HEK293 (cell line): ENCODE measurements around the gene ZFHX3.

Experiments used
- CTCF ChIA-PET: fragments of 350-600 bp; formaldehyde crosslinking; extraction: SDS; loops from one replicate; lab custom pipeline; 2021; ENCODE audit warnings: antibody characterized with exemption; lab: Yijun Ruan, JAX
- POLR2A ChIA-PET: fragments of 300-600 bp; formaldehyde crosslinking; extraction: SDS; loops from one replicate; lab custom pipeline; 2020; ENCODE audit warnings: antibody characterized with exemption, inconsistent platforms; lab: Yijun Ruan, JAX
- H3K27ac ChIP-seq: fragments of 200-500 bp; sonication (Bioruptor generic); 2 replicates; pipeline ENCODE4 v1.5.1; 2014; ENCODE audit warnings: low read depth, low read length, control low read depth, inconsistent platforms; ENCODE audit errors: extremely low read depth
- H3K36me3 ChIP-seq, 2 experiments: fragments of 200-500 bp in 1 of 2; sonication (Bioruptor generic) in 1 of 2; 1 replicate in 1 of 2; 2 replicates in 1 of 2; pipeline ENCODE4 v1.5.1; 2014 to 2017; ENCODE audit warnings: inconsistent platforms in 2 of 2, low read length in 2 of 2; ENCODE audit not compliant: control insufficient read depth in 2 of 2, insufficient read depth in 1 of 2
- H3K4me1 ChIP-seq: fragments of 200-500 bp; sonication (Bioruptor generic); 2 replicates; pipeline ENCODE4 v1.5.1; 2014; ENCODE audit warnings: mild to moderate bottlenecking, low read length, inconsistent platforms; ENCODE audit not compliant: control insufficient read depth, insufficient read depth
- H3K4me3 ChIP-seq: 2 replicates; pipeline ENCODE4 v1.5.1; 2011; ENCODE audit warnings: low read depth, mild to moderate bottlenecking, control low read depth, low read length, moderate library complexity
- H3K9me3 ChIP-seq: fragments of 200-500 bp; sonication (Bioruptor generic); 2 replicates; pipeline ENCODE4 v1.5.1; 2014; ENCODE audit warnings: low read depth, low read length, inconsistent platforms; ENCODE audit not compliant: control insufficient read depth, insufficient read depth
- SCRT1 ChIP-seq: fragments of 450-650 bp; formaldehyde crosslinking; IDR thresholded peaks from 2 replicates; pipeline ENCODE4 v1.5.1; 2016; ENCODE audit warnings: missing biosample characterization, missing genetic modification characterization, borderline replicate concordance
- TSHZ1 ChIP-seq: fragments of 450-650 bp; formaldehyde crosslinking; IDR thresholded peaks from 2 replicates; pipeline ENCODE4 v1.5.1; 2016; ENCODE audit warnings: missing biosample characterization, missing genetic modification characterization, borderline replicate concordance
- ZBTB1 ChIP-seq: fragments of 450-650 bp; formaldehyde crosslinking; IDR thresholded peaks from 2 replicates; pipeline ENCODE4 v1.5.1; 2016; ENCODE audit warnings: missing biosample characterization, missing genetic modification characterization
- ZBTB7A ChIP-seq: fragments of 450-650 bp; formaldehyde crosslinking; IDR thresholded peaks from 2 replicates; pipeline ENCODE4 v1.5.1; 2016; ENCODE audit warnings: low read depth, missing biosample characterization, missing genetic modification characterization
- ZNF138 ChIP-seq: fragments of 450-650 bp; formaldehyde crosslinking; IDR thresholded peaks from 2 replicates; pipeline ENCODE4 v1.5.1; 2016; ENCODE audit warnings: missing biosample characterization, missing genetic modification characterization, borderline replicate concordance
- ZNF16 ChIP-seq: fragments of 450-650 bp; formaldehyde crosslinking; IDR thresholded peaks from 2 replicates; pipeline ENCODE4 v1.5.1; 2016; ENCODE audit warnings: low read depth, missing biosample characterization, missing genetic modification characterization
- ZNF292 ChIP-seq: fragments of 450-650 bp; formaldehyde crosslinking; IDR thresholded peaks from 2 replicates; pipeline ENCODE4 v1.5.1; 2016; ENCODE audit warnings: low read depth, missing biosample characterization, missing genetic modification characterization, borderline replicate concordance
- ZNF335 ChIP-seq: fragments of 450-650 bp; formaldehyde crosslinking; conservative IDR thresholded peaks from 2 replicates; pipeline ENCODE4 v1.5.1; 2016; ENCODE audit warnings: missing biosample characterization, missing genetic modification characterization
- ZNF341 ChIP-seq: fragments of 450-650 bp; formaldehyde crosslinking; IDR thresholded peaks from 2 replicates; pipeline ENCODE4; 2016; ENCODE audit warnings: low read depth, missing biosample characterization, missing genetic modification characterization
- ZNF555 ChIP-seq: fragments of 450-650 bp; formaldehyde crosslinking; conservative IDR thresholded peaks from 2 replicates; pipeline ENCODE4 v1.5.1; 2017; ENCODE audit warnings: missing biosample characterization, mild to moderate bottlenecking, missing genetic modification characterization, inconsistent platforms
- ZNF660 ChIP-seq: fragments of 450-650 bp; IDR thresholded peaks from 2 replicates; pipeline ENCODE4 v1.5.1; 2018; ENCODE audit warnings: missing biosample characterization, mild to moderate bottlenecking, missing genetic modification characterization
- ZNF747 ChIP-seq: fragments of 450-650 bp; formaldehyde crosslinking; IDR thresholded peaks from 2 replicates; pipeline ENCODE4 v1.5.1; 2016; ENCODE audit warnings: missing biosample characterization, missing genetic modification characterization
- ZNF76 ChIP-seq: fragments of 450-650 bp; formaldehyde crosslinking; IDR thresholded peaks from 2 replicates; pipeline ENCODE4; 2016; ENCODE audit warnings: low read depth, missing biosample characterization, missing genetic modification characterization, borderline replicate concordance
- ZNF785 ChIP-seq: fragments of 450-650 bp; formaldehyde crosslinking; IDR thresholded peaks from 2 replicates; pipeline ENCODE4 v1.5.1; 2016; ENCODE audit warnings: missing biosample characterization, missing genetic modification characterization

The ZFHX3 gene

GRCh38 chr16:72987480-72987901 is 60.4 kb downstream of the ZFHX3 start (continued):
- TF ChIP-seq ZNF138 (no peak), SCRT1 (tag by site-specific recombination) (no peak), ZNF76 (tag by site-specific recombination) (no peak)

- H3K9me3 ChIP-seq = no peaks in the 10 kb centered on the region
- peak; percentile 49 for TF ChIP-seq ZNF341 (tag by site-specific recombination)
- TF ChIP-seq TSHZ1 (tag by site-specific recombination) = no peak
- no peak for TF ChIP-seq ZNF335 (tag by site-specific recombination)
- TF ChIP-seq ZNF292 (tag by site-specific recombination) = no peak
- TF ChIP-seq ZNF747 = no peak
- no peak for TF ChIP-seq ZBTB1 (tag by site-specific recombination)
- TF ChIP-seq, all 188 proteins: peak for 1
- Histone ChIP-seq H3K4me1 (peaks cover 14% of the 10 kb centered on the region), H3K4me3 (no peak overlapping the region), H3K36me3 (no peaks in the 10 kb centered on the region), H3K27ac (no peak overlapping the region)
- POLR2A ChIA-PET = no interaction called here
- CTCF ChIA-PET = interaction anchor here (1.0 kb wide), 1 partner anchor 10 kb away, joined by 4 read pairs; no protein-coding TSS in a partner anchor
These were observed 61.9 kb downstream of the ZFHX3 start for GRCh38 chr16:72985995-72986394.

- ChIA-PET POLR2A (no interaction called here), CTCF (interaction anchor here (1.0 kb wide), 1 partner anchor 10 kb away, joined by 4 read pairs; no protein-coding TSS in a partner anchor)
- TF ChIP-seq ZNF660 (tag by site-specific recombination) (0 out of 2 replicates have a peak, but pooled peaks have one; percentile 15), ZNF555 (no peak)
- no peaks in the 10 kb centered on the region for H3K36me3 ChIP-seq
- peaks cover 11% of the 10 kb centered on the region for H3K4me1 ChIP-seq
- no peak overlapping the region for H3K4me3 ChIP-seq
- H3K27ac ChIP-seq = no peak overlapping the region
- no peaks in the 10 kb centered on the region for H3K9me3 ChIP-seq
These were observed 62.6 kb downstream of the ZFHX3 start for GRCh38 chr16:72985148-72985941.

GRCh38 chr16:72983728-72984350 is 64.1 kb downstream of the ZFHX3 start:
- Histone ChIP-seq H3K4me1 (no peaks in the 10 kb centered on the region; the same call in 1 of the 2 replicates), H3K9me3 (no peaks in the 10 kb centered on the region), H3K36me3 (no peaks in the 10 kb centered on the region), H3K4me3 (no peak overlapping the region), H3K27ac (no peak overlapping the region)
- TF ChIP-seq ZNF785 (tag by site-specific recombination) (no peak), ZNF16 (tag by site-specific recombination) (no peak), ZBTB7A (no peak)
- CTCF ChIA-PET = interaction anchor here (0.7 kb wide), 1 partner anchor 61 kb away, joined by 4 read pairs; no protein-coding TSS in a partner anchor
- POLR2A ChIA-PET = no interaction called here
